ENCODE measurements around the gene SREK1.
"Not testable (repeated sequence)": the region's sequence is repeated elsewhere in the genome, so short reads cannot be mapped to it uniquely, and the experiment has no call there.

The SREK1 gene

GRCh38 chr5:66144074-66144833 lies at the start of gene SREK1:
TSS of gene SREK1 (plus strand) at chr5:66144300. CDS start at chr5:66144377, 77 bp downstream.
- DNase-seq (ENCODE audit: low read depth, low spot score), result peak; percentile 98

- DNase-seq (ENCODE audit: low read depth, low spot score), result no peak
Measured at GRCh38 chr5:66100851-66101250, 43.2 kb upstream of the SREK1 start.

GRCh38 chr5:66113160-66113559 lies 30.9 kb upstream of the SREK1 start:
- peak; percentile 46 for DNase-seq (ENCODE audit: low read depth, low spot score)

GRCh38 chr5:66118304-66118703 lies 25.8 kb upstream of the SREK1 start:
- DNase-seq (ENCODE audit: low read depth, low spot score), result no peak

GRCh38 chr5:66122379-66123034 lies 21.6 kb upstream of the SREK1 start:
- DNase-seq (ENCODE audit: low read depth, low spot score), result peak; percentile 38

- no peak for DNase-seq (ENCODE audit: low read depth, low spot score)
Measured at GRCh38 chr5:66129144-66129543, 15.0 kb upstream of the SREK1 start.

- no peak for DNase-seq (ENCODE audit: low read depth, low spot score)
Measured at GRCh38 chr5:66130493-66130892, 13.6 kb upstream of the SREK1 start.

GRCh38 chr5:66134407-66134861 lies 9.7 kb upstream of the SREK1 start:
- DNase-seq (ENCODE audit: low read depth, low spot score), result peak; percentile 43

GRCh38 chr5:66136053-66136452 lies 8.0 kb upstream of the SREK1 start:
- no peak for DNase-seq (ENCODE audit: low read depth, low spot score)

GRCh38 chr5:66136944-66137343 lies 7.2 kb upstream of the SREK1 start:
- not testable (repeated sequence) for DNase-seq (ENCODE audit: low read depth, low spot score)

GRCh38 chr5:66138637-66139317 lies 5.3 kb upstream of the SREK1 start:
- DNase-seq (ENCODE audit: low read depth, low spot score), result no peak

GRCh38 chr5:66139318-66139712 lies 4.8 kb upstream of the SREK1 start:
- no peak for DNase-seq (ENCODE audit: low read depth, low spot score)

GRCh38 chr5:66142417-66142816 lies 1.7 kb upstream of the SREK1 start:
- DNase-seq (ENCODE audit: low read depth, low spot score), result no peak

- DNase-seq (ENCODE audit: low read depth, low spot score), result peak; percentile 9
Measured at GRCh38 chr5:66143473-66144073, 527 bp upstream of the SREK1 start.

- no peak for DNase-seq (ENCODE audit: low read depth, low spot score)
Measured at GRCh38 chr5:66144834-66145390, 812 bp downstream of the SREK1 start.

GRCh38 chr5:66145737-66146136 lies 1.6 kb downstream of the SREK1 start:
- DNase-seq (ENCODE audit: low read depth, low spot score), result no peak

- no peak for DNase-seq (ENCODE audit: low read depth, low spot score)
Measured at GRCh38 chr5:66149950-66150349, 5.8 kb downstream of the SREK1 start.

GRCh38 chr5:66151030-66151429 lies 6.9 kb downstream of the SREK1 start:
- no peak for DNase-seq (ENCODE audit: low read depth, low spot score)

- no peak for DNase-seq (ENCODE audit: low read depth, low spot score)
Measured at GRCh38 chr5:66151491-66151890, 7.4 kb downstream of the SREK1 start.

- no peak for DNase-seq (ENCODE audit: low read depth, low spot score)
Measured at GRCh38 chr5:66157046-66157445, 12.9 kb downstream of the SREK1 start.

- DNase-seq (ENCODE audit: low read depth, low spot score), result no peak
Measured at GRCh38 chr5:66161356-66161755, 17.3 kb downstream of the SREK1 start.

All from astrocyte of the hippocampus (primary cell).